NCI-H82 (cell line): Measurements from ENCODE around the gene APOC4.

Experiments used
- DNase-seq: peaks from one replicate; lab custom pipeline; 2025; lab: John Stamatoyannopoulos, UW

APOC4 gene

GRCh38 chr19:44993926-44994537 is 52.0 kb downstream of the APOC4 start:
- DNase-seq: no peak
